Esophagus squamous epithelium (tissue), 4 donors: ENCODE results near the gene NKIRAS1.

Experiments
- POLR2A ChIP-seq, 4 donors: fragments of 450-650 bp; IDR thresholded peaks; one replicate each; pipeline ENCODE4 v1.6.1; 2017; ENCODE audit warnings: antibody characterized with exemption in 4 of 4, mild to moderate bottlenecking in 4 of 4, moderate library complexity in 3 of 4
- TF ChIP-seq, protein P1 (sequence below), 6 experiments: fragments of 450-650 bp in 4 of 6; fragments of 200-600 bp in 2 of 6; sonication (generic) in 2 of 6; IDR thresholded peaks; one replicate each; pipeline ENCODE4 v1.5.1; 2016 to 2019; ENCODE audit warnings: antibody characterized with exemption in 6 of 6, mild to moderate bottlenecking in 4 of 6, moderate library complexity in 4 of 6

DNA sequence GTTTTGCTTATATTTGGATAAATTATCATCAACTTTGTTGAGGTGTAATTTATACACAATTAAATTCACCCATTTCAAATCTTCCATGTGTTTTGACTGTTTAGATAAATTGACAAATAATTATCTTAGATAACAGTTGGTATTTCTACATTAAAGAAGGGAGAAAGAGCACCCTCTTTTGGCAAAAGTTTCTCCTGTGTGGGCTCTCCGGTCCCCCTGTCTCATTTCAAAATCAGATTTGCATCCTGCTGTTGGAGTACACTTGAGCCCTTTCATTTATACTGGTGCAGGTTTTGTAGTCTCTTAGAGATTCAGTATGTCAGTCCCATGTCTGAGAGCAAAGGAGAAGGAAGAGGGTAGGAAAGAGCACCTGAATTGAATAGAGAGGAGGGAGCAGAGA is 49.4 kb downstream of the NKIRAS1 start:
- TF ChIP-seq, protein P1, sequence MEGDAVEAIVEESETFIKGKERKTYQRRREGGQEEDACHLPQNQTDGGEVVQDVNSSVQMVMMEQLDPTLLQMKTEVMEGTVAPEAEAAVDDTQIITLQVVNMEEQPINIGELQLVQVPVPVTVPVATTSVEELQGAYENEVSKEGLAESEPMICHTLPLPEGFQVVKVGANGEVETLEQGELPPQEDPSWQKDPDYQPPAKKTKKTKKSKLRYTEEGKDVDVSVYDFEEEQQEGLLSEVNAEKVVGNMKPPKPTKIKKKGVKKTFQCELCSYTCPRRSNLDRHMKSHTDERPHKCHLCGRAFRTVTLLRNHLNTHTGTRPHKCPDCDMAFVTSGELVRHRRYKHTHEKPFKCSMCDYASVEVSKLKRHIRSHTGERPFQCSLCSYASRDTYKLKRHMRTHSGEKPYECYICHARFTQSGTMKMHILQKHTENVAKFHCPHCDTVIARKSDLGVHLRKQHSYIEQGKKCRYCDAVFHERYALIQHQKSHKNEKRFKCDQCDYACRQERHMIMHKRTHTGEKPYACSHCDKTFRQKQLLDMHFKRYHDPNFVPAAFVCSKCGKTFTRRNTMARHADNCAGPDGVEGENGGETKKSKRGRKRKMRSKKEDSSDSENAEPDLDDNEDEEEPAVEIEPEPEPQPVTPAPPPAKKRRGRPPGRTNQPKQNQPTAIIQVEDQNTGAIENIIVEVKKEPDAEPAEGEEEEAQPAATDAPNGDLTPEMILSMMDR (IDR thresholded peaks at IDR 0.05) = no peak
- no peak for TF ChIP-seq POLR2A (IDR thresholded peaks at IDR 0.05)
